NCI-H2081 (cell line): ENCODE results near the gene LAPTM5.
A peak's percentile ranks its signal among the peaks of the same experiment; 100 is the strongest.
"Not testable (repeated sequence)": the region's sequence is repeated elsewhere in the genome, so short reads cannot be mapped to it uniquely, and the experiment has no call there.

Experiments
- DNase-seq, 2 experiments: peaks; one replicate each; lab custom pipeline; 2025; lab: John Stamatoyannopoulos, UW

The LAPTM5 gene

DNA sequence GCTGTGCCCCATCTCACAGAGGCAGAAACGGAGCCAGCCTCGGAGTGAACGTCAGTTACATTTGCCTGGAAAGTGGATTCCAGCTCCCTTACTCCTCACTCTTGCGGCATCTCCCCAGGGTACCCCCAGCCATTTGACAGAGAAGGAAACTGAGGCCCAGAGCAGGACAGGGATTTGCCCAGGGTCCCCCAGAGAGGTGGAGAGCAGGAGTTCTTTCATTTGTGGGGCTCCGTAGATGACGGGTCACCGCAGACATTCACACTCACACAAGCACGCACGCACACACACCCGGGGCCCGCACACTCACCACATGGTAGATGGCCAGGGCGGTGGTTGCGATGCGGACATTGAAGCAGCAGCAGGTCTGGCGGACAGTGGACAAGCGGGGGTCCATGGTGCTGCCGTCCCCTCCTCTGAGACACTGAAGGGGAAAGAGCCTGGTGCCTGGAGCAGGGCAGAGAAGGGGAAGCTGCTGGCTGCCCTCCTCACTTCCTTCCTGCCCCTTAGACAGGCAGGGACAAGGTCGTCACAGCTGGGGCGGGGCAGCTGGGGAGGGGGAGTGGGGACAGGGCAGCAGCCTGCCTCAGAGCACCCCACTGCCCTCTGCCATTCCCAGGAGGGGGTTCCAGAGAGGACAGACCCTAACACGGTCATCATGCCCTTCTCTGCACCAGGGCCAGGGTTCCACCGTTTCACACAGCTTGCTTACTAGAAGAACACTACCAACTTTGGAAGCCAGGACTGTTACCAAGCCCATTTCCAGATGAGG, at the start of gene LAPTM5:
Gene LAPTM5 (minus strand): TSS at position 423 of the 769 bp plus-strand sequence. CDS start 29 bp downstream, at position 394.
- no peak for DNase-seq

DNA sequence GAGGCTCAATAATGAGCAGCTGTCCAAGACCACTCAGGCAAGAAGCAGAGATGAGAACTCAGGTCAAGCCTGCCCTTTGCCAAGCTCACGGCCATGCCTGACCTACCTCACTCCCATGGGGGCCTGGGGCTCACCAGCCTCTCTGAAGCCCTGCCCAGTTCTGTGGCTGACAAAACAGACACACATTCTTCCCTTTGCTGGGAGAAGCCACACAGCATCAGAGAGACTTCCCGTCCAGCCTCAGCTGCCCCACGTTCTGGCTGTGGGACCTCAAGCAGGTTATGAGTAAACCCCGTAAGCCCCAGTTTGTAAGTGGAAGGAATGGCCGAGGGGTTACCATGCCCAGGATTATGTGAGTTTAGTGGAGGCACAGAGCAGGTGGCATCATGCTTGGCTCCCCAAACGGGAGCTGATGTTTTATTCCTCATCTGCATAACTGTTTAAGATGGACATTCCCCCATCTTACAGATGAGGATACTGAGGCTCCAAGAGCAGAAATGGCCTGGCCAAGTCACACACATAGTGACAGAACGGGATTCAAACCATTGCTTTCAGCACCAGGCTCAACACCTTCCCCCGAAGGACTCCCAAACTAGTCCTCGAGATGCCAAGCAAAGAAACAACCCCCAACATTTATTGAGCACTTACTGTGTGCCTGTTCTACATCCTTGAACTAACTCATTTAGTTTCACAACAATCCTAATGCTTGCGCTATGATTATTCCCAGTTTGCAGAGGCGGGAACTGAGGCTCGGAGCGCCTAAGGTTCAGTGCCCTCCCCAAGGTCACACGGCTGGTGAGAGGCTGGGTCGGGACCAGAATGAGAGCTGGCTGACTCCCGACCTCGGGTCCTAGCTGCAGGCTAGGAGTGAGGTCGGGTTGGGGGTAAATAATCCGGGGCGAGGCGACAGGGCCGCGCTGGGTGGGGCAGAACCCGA, 49.1 kb upstream of the LAPTM5 start:
- no peak for DNase-seq

DNA sequence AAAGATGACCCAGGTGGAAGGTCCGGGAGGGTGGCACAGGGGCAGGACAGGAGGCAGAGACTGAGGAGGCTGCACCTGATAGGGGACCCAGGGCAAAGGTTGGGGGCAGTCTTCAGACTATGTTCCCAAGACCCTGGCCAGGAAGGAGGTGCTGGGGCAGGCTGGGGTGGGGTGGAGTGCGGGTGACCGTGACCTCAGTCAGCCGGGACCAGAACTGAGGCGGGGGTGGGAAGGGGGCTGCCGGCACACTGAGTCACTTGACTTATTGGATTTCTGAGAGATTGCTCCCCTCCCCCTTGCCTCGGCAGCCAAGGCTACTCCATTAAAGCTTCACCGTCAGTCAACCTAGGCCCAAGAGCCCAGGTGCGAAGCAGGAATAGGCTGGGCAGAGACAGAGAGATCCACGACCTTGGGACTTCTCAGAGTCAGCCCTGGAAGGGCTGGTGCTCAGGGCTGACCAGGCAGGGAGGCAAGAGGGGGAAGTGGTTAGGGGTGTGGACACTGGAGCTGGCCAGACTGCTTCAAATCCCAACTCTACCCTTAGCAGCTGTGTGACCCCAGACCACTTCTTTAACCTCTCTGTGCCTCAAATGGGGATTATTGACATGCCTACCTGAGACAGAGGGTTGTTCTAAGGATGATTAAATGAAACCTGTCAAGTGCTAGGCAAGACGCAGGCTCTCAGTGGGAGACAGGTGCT, 47.9 kb upstream of the LAPTM5 start:
- DNase-seq = no peak

- DNase-seq = no peak
Observed at GRCh38 chr1:30804822-30805221, 47.2 kb upstream of the LAPTM5 start.

GRCh38 chr1:30804352-30804751, 46.8 kb upstream of the LAPTM5 start:
- DNase-seq = no peak

GRCh38 chr1:30803562-30803961, 46.0 kb upstream of the LAPTM5 start:
- no peak for DNase-seq

- peak; percentile 65 to 78 for DNase-seq
Observed at GRCh38 chr1:30801771-30802198, 44.2 kb upstream of the LAPTM5 start.

DNA sequence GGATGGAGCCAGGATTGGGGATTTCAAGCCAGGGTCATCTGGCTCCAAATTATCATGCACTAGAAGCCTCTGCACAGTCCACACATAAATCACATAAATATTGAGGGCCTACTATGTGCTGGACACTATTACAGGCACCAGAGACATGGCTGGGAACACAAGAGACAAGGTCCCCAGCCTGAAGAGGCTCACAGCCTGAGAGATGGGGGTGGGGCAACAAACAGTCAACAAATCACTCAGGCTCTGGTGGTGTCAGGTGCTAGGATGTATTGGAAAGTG, 41.6 kb upstream of the LAPTM5 start:
- DNase-seq = no peak

DNA sequence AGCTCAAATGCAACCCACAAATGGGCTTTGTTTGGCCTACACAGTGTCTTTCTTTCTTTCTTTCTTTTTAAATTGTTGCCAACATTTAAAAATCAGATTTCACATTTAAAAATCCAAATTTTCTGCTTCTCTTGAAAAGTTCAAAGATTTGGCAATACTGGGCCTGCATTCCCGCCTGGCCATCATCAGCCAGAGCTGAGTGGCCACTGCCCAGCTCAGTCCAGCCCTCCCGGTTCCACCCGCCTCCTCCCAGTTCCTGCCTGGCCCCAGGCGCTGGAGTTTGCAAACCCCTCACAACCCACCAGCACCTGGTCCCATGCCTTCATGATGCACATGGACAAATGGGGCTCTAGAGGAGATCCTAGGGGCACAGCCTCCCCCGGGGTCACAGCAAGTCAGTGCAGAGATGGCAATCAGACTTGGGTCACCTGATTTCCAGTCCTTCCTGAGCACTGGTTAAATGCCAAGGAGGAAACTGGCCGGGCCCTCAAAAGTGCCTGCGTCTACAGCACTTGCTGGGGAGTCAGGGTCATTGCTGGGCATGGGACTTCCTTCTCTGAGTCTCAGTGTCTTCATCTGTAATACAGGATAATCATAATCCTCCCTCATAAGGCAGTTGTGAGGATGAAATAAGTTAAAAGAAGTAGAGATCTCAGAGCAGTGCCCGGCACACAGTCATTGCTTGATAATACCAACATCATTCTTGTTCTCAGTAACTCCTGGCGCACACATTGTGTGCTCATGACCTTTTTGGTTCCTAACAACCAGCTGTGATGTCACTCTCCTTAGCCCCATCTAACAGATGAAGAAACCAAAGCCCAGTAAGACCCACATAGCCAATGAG, 41.0 kb upstream of the LAPTM5 start:
- no peak for DNase-seq

DNA sequence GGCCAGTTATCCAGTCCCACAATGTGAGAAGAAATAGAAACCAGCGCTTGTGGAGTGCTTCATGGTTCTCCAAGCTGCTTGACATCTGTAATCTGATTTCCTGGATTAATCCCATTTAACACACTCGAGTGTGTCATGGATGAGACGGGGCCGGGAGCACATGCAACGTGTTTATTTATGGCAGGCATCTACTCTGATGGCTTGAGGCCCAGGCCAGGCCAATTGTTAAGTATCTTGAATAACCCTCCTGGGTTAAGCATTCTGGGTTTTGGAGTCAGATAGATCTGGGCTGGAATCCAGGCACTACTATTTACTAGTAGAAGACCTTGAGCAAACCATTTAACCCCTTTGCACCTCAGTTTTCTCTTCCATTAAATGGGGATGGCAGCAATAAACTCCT, 37.5 kb upstream of the LAPTM5 start:
- no peak for DNase-seq

- DNase-seq = no peak
Observed at GRCh38 chr1:30794260-30794659, 36.7 kb upstream of the LAPTM5 start.

DNA sequence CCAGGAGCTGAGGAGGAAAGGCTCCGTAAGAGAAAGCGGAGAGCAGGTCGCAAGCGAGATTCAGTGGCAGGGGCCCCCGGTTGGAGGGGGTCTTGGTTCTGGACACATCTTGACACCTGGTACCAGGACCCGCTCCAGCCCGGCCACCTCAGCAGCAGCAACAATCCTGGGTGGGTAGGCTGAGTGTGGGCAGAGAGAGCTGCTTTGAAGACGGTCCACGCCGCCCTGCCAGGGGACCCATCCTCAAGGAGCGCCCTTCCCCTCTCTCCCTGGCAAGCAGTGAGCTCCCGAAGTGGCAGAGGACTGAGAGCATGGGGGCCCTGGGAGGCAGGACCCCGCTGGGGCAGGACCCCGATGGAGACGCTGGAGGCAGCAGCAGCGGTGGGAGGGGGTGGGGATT, 35.6 kb upstream of the LAPTM5 start:
- no peak for DNase-seq

DNA sequence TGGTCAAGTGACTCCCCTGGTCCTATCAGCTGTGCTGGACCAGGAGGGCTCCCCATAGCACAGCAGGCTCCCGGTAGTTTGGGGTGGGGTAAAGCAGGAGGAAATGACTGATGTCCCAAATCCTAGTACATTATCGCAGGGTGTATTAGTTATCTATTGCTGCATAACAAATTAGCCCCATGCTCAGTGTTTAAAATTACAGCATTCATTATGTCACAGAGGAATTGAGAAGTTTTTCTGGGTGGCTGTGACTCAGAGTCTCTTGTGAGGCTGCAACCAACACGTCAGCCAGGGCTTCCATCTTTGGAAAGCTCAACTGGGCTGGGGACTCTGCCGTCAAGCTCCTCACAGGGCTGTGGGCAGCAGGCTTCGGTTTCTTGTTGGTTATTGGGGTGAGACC, 34.3 kb upstream of the LAPTM5 start:
- DNase-seq = no peak

- DNase-seq = no peak
Observed at GRCh38 chr1:30790850-30791778, 33.5 kb upstream of the LAPTM5 start.

GRCh38 chr1:30790256-30790525, 32.6 kb upstream of the LAPTM5 start:
- DNase-seq = not testable (repeated sequence)

GRCh38 chr1:30789388-30790255, 32.0 kb upstream of the LAPTM5 start:
- DNase-seq = no peak

DNA sequence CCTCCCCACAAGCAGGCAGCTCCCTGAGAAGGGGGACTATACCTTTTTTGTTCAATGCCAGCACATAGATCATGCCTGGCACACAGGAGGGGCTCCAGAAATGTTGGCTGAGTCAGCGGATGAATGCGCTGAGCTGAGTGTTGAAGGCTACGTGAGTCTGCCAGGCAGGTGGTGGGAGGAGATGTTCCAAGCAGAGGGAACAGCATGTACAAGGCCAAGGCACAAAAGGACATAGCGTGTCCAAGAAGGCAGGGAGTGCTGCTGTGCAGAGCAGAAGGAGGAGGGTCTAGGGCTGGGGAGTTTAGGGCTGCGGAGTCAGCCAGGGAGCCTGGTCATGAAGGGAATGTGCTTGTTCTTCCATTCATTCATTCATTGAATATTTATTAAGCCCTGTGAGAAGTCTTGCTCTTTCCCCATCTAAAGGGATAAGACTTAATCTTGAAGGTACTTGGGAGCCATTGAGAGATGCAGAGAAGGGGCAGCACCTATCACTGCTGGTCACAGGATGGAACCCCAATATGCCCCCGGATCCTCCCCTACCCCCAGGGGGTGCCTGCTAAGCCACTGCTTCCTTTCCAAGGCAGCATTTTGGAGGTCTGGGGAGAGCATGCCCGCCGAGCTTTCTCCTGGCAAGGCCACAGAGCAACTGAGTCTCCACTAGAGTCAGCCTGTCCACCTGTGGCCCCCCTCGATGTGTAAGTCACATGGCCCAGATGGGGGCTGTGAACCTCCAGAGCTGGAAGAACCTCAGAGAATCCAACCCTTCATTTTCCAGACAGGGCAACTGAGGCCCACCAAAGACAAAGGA, 31.2 kb upstream of the LAPTM5 start:
- DNase-seq = no peak

DNA sequence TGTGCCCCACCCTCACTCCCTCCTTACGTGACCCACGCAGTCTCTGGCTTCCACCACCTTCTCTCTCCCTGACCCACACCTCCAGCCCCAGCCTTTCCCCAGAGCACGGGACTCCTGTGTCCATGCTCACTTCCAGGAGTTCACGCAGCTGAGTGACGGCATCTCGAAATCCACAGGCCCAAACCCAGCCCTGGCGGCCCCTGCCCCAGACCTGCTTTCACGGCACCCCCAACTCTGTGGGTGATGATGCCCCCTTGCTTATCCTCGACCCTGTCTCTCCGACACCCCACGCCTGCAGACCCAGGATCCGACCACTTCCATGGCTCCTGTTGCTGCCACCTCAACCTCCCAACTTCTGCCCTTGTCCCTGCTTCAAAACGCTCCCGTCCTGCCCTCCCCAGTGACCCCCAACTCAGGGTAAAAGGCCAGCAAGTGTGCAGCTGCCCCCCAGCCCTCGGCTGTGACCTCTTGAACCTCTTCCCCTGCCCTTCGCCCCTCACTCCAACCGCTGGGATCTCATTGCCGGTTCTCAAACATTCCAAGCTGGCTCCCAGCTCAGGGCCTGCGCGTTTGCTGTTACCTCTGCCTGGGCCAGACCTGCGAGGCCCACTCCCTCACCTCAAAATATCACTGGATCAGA, 30.4 kb upstream of the LAPTM5 start:
- no peak for DNase-seq

DNA sequence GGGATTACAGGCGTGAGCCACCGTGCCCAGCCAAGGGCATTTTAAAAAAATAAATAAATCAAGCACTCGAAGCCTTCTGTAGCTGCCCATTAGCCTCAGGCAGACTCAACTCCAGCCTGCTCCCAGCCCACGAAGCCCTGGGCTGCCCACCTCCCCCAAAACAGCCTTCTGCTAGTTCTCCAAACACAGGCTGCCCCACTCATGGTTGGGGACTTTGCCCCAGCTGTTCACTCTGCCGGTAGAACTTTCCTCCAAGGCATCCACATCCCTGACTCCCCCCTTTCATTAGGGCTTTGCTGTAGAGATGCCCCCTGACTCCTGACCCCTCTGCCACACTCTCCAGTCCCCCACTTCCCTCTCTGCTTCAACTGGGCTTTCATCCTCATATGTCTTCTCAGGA, 29.7 kb upstream of the LAPTM5 start:
- no peak for DNase-seq
